LNCaP clone FGC (cell line): Measurements from ENCODE around the gene LUZP2.
A peak's percentile ranks its signal among the peaks of the same experiment; 100 is the strongest.

Source experiments
- DNase-seq: peaks from one replicate; pipeline ENCODE4 v3.0.0-alpha.2; 2011; ENCODE audit warnings: low read depth
- H3K4me3 ChIP-seq: 2 replicates; pipeline ENCODE4 v1.5.1; 2011; ENCODE audit warnings: mild to moderate bottlenecking, low read depth, low read length, control low read depth
- TF ChIP-seq, protein P1 (sequence below): IDR thresholded peaks from 2 replicates; pipeline ENCODE4 v1.5.1; 2012; ENCODE audit warnings: mild to moderate bottlenecking; ENCODE audit not compliant: control insufficient read depth, insufficient read depth; ENCODE audit errors: extremely low read depth

The LUZP2 gene

DNA sequence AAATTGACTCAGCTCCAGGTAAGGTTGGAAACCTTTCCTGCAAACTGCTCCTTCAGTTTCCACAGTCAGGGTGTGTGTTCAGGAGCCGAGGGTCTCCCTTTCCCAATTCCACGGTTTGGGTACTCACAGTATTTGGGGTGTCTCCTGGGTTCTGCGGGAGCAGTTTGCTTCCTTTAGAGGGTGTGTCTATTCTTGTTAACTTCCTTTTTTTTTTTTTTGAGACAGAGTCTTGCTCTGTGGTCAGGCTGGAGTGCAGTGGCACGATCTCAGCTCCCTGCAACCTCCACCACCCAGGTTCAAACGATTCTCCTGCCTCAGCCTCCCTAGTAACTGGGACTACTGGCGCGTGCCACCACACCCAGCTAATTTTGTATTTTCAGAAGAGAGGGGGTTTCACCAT, 251.4 kb downstream of the LUZP2 start:
- TF ChIP-seq, protein P1, sequence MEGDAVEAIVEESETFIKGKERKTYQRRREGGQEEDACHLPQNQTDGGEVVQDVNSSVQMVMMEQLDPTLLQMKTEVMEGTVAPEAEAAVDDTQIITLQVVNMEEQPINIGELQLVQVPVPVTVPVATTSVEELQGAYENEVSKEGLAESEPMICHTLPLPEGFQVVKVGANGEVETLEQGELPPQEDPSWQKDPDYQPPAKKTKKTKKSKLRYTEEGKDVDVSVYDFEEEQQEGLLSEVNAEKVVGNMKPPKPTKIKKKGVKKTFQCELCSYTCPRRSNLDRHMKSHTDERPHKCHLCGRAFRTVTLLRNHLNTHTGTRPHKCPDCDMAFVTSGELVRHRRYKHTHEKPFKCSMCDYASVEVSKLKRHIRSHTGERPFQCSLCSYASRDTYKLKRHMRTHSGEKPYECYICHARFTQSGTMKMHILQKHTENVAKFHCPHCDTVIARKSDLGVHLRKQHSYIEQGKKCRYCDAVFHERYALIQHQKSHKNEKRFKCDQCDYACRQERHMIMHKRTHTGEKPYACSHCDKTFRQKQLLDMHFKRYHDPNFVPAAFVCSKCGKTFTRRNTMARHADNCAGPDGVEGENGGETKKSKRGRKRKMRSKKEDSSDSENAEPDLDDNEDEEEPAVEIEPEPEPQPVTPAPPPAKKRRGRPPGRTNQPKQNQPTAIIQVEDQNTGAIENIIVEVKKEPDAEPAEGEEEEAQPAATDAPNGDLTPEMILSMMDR, result no peak
- H3K4me3 ChIP-seq, result no peak overlapping the region
- DNase-seq, result no peak

DNA sequence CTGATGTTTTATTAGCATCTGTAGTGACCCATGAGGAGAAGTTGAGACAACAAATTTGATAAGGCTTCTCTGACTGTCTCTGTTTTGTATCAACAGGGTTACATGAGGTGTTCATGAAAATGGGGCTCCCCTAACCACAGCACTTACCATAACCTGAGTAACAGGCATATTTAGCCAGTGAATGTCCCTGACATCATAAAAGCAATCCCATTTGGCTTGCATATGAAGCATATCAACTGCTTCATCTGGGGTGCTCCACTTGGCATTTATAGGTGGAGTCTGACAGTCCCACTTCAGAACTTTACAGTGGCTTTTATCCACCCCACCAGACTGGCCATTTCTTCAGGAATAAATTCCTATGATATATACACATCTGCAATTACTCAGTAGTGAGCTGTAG, 257.6 kb downstream of the LUZP2 start:
- H3K4me3 ChIP-seq, result no peak overlapping the region
- TF ChIP-seq, protein P1, result no peak
- DNase-seq, result no peak

- TF ChIP-seq, protein P1, result no peak
- no peak for DNase-seq
- H3K4me3 ChIP-seq, result no peak overlapping the region
These were observed 258.5 kb downstream of the LUZP2 start for GRCh38 chr11:24755260-24755839.

DNA sequence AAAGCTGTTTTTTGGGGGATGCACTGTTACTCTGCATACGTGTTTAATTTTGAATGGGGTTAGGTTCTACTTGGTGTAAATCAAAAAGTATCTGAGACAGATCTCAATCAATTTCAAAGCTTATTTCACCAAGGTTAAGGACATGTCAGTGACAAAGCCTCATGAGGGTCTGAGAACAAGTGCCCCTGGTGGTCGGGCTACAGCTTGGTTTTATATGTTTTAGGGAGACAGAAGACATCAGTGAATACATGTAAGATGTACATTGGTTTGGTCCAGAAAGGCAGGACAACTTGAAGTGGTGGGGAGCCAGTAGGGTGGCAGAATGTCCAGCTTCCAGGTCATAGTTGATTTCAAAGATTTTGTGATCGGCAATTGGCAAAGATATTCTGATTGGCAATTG, 262.9 kb downstream of the LUZP2 start:
- no peak overlapping the region for H3K4me3 ChIP-seq
- TF ChIP-seq, protein P1, result no peak
- no peak for DNase-seq

DNA sequence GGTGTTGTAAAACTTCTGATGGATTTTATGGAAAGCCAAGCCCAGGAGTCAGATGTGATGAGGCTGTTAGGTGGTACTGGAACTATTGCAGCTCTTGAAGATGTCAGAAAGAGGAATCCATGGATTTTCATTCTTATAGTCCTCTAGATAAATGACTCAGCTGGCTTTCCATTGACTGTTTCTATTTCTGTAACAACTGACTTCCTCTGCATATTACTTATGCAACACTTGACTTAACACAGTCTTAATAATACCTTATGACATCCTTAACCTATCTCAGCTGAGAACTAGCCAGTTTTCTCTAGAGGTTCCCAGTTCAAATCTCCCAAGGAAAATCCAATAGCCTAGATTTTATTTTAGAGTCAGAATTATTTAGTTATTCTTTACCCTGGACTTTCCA, 263.8 kb downstream of the LUZP2 start:
- no peak overlapping the region for H3K4me3 ChIP-seq
- no peak for DNase-seq
- TF ChIP-seq, protein P1, result no peak

GRCh38 chr11:24762076-24762475, 265.2 kb downstream of the LUZP2 start:
- DNase-seq, result no peak
- TF ChIP-seq, protein P1, result no peak
- no peak overlapping the region for H3K4me3 ChIP-seq

- DNase-seq, result peak; percentile 93
- TF ChIP-seq, protein P1, result no peak
- no peak overlapping the region for H3K4me3 ChIP-seq
These were observed 270.6 kb downstream of the LUZP2 start for GRCh38 chr11:24767411-24767810.
